ENCODE measurements around the gene CDC26. TPM values are rescaled to one million over a fixed set of nuclear protein-coding genes. Genes with fewer than 3 reads are reported as not detected.

The CDC26 gene
- total RNA-seq, 5 donors from 2014 or later (not counting 1 experiment from before 2014, with no cell fraction given): 25.1 to 37.0 (median 34.7) TPM

- Mint-ChIP-seq H3K9me3 (no peaks in the 10 kb centered on the region), H3K27ac (peak overlapping the region; percentile 1 to 91), H3K27me3 (no peaks in the 10 kb centered on the region), H3K4me3 (peak overlapping the region; percentile 88 to 98 (median 94)), H3K36me3 (peaks cover 7% of the 10 kb centered on the region), H3K4me1 (peaks cover 56 to 58% (median 56%) of the 10 kb centered on the region in 3 donors)
- Histone ChIP-seq H3K4me3 (ENCODE audit: control insufficient read depth in 1 of 2, extremely low read depth in 1 of 2, low read length in 1 of 2) (peak overlapping the region; percentile 23 to 99), H3K27me3 (replicated peaks in 1 of 2; ENCODE audit: control insufficient read depth in 2 of 2, extremely low read depth in 1 of 2, insufficient read depth in 2 of 2, low read length in 1 of 2) (no peaks in the 10 kb centered on the region), H3K27ac (ENCODE audit: low read length) (peak overlapping the region; percentile 82), H3K4me1 (ENCODE audit: control insufficient read depth in 1 of 2, extremely low read depth in 1 of 2, insufficient read depth in 2 of 2, low read length in 2 of 2) (peaks cover 21 to 23% of the 10 kb centered on the region in 2 experiments), H3K9me3 (no peaks in the 10 kb centered on the region), H3K36me3 (ENCODE audit: control insufficient read depth in 2 of 2, extremely low read depth in 1 of 2, insufficient read depth in 1 of 2, low read length in 1 of 2) (peaks cover 0 to 3% of the 10 kb centered on the region in 2 donors)
- CTCF ChIA-PET: interaction anchor here (0.9 to 3.6 kb wide), 5 partner anchors 10 to 181 kb away, joined by 3 to 31 read pairs (median 5); partner anchors contain the start of genes ALAD (in 1 of the 2), CDC26 (in 1 of the 2), PRPF4 (in 1 of the 2) and SLC31A2 (in 1 of the 2)
- ATAC-seq (replicated peaks in 1 of 4) (no peak), DNase-seq (peak in 1 of 35 experiments; percentile 29)
- no CpG with 5 or more reads among the region's 1 CpG for WGBS (ENCODE audit: insufficient coverage)
- POLR2A ChIA-PET: interaction anchor here (0.5 to 0.8 kb wide), 5 partner anchors 15 to 1592 kb away, joined by 3 to 8 read pairs (median 3); no protein-coding TSS in a partner anchor
These were observed 55.4 kb downstream of the CDC26 start for GRCh38 chr9:113219969-113220368.

GRCh38 chr9:113219186-113219936 lies 56.0 kb downstream of the CDC26 start:
- DNase-seq (no peak), ATAC-seq (replicated peaks in 1 of 4) (no peak)
- H3K27ac Mint-ChIP-seq: peak overlapping the region; percentile 1 to 91
- H3K4me1 Mint-ChIP-seq: peaks cover 60 to 62% (median 60%) of the 10 kb centered on the region in 3 donors
- WGBS (ENCODE audit: insufficient coverage): 30% methylated on average over 1 of the region's 3 CpGs
- Histone ChIP-seq H3K27me3 (replicated peaks in 1 of 2; ENCODE audit: control insufficient read depth in 2 of 2, extremely low read depth in 1 of 2, insufficient read depth in 2 of 2, low read length in 1 of 2) (no peaks in the 10 kb centered on the region), H3K9me3 (no peaks in the 10 kb centered on the region), H3K4me3 (ENCODE audit: control insufficient read depth in 1 of 2, extremely low read depth in 1 of 2, low read length in 1 of 2) (no peak overlapping the region), H3K27ac (ENCODE audit: low read length) (peak overlapping the region; percentile 13), H3K4me1 (ENCODE audit: control insufficient read depth in 1 of 2, extremely low read depth in 1 of 2, insufficient read depth in 2 of 2, low read length in 2 of 2) (peaks cover 21 to 23% of the 10 kb centered on the region in 2 experiments), H3K36me3 (ENCODE audit: control insufficient read depth in 2 of 2, extremely low read depth in 1 of 2, insufficient read depth in 1 of 2, low read length in 1 of 2) (peaks cover 0 to 3% of the 10 kb centered on the region in 2 donors)
- no peaks in the 10 kb centered on the region for H3K9me3 Mint-ChIP-seq
- peak overlapping the region; percentile 88 to 98 (median 94) for H3K4me3 Mint-ChIP-seq
- H3K36me3 Mint-ChIP-seq: peaks cover 7% of the 10 kb centered on the region
- POLR2A ChIA-PET: interaction anchor here (0.5 to 0.8 kb wide), 4 partner anchors 15 to 1591 kb away, joined by 3 read pairs; no protein-coding TSS in a partner anchor
- CTCF ChIA-PET: interaction anchor here (0.5 to 3.6 kb wide), 6 partner anchors 10 to 69 kb away, joined by 3 to 31 read pairs (median 4); partner anchors contain the start of genes CDC26 (in 1 of the 2), PRPF4 (in 1 of the 2) and SLC31A2 (in 1 of the 2)
- H3K27me3 Mint-ChIP-seq: no peaks in the 10 kb centered on the region

Other genes with a start within 250 kb of the CDC26 start
- 1 to 10 TPM; 1.1 to 3.0 (median 2.1) TPM for gene ZFP37, start 218.8 kb downstream of the CDC26 start, total RNA-seq
- 1 to 10 TPM; 3.4 to 6.1 (median 4.0) TPM for gene SLC31A2, start 124.6 kb downstream of the CDC26 start, total RNA-seq
- 10 to 100 TPM; 22.2 to 31.8 (median 29.5) TPM for gene FKBP15, start 54.3 kb downstream of the CDC26 start, total RNA-seq
- gene SLC31A1, start 54.0 kb downstream of the CDC26 start, total RNA-seq: 1 to 10 TPM; 2.7 to 7.1 (median 4.2) TPM
- 10 to 100 TPM; 16.6 to 24.4 (median 21.1) TPM for gene PRPF4, start 86 bp upstream of the CDC26 start, total RNA-seq
- under 1 TPM in 1 of 5 donors, not detected in 4; 0.73 TPM for gene RNF183, start 27.8 kb upstream of the CDC26 start, total RNA-seq
- 1 to 10 TPM in 3 of 5 donors, under 1 TPM in 2; 0.23 to 1.6 (median 1.1) TPM for gene WDR31, start 64.7 kb upstream of the CDC26 start, total RNA-seq
- gene BSPRY, start 74.0 kb upstream of the CDC26 start, total RNA-seq: under 1 TPM; 0.15 to 0.85 (median 0.26) TPM
- gene HDHD3, start 101.4 kb upstream of the CDC26 start, total RNA-seq: 10 to 100 TPM; 15.2 to 34.6 (median 17.4) TPM
- 10 to 100 TPM; 23.4 to 40.8 (median 35.2) TPM for gene ALAD, start 125.7 kb upstream of the CDC26 start, total RNA-seq
- gene POLE3, start 135.1 kb upstream of the CDC26 start, total RNA-seq: 10 to 100 TPM; 47.2 to 59.1 (median 50.6) TPM
- 1 to 10 TPM in 1 of 5 donors, under 1 TPM in 4; 0.28 to 1.1 (median 0.82) TPM for gene C9orf43, start 135.2 kb upstream of the CDC26 start, total RNA-seq
- 10 to 100 TPM; 15.9 to 36.5 (median 24.9) TPM for gene RGS3, start 188.2 kb upstream of the CDC26 start, total RNA-seq

All from T-cell (primary cell).